ENCODE data around the gene HOXA5.
A peak's percentile ranks its signal among the peaks of the same experiment; 100 is the strongest.

HOXA5 gene

DNA sequence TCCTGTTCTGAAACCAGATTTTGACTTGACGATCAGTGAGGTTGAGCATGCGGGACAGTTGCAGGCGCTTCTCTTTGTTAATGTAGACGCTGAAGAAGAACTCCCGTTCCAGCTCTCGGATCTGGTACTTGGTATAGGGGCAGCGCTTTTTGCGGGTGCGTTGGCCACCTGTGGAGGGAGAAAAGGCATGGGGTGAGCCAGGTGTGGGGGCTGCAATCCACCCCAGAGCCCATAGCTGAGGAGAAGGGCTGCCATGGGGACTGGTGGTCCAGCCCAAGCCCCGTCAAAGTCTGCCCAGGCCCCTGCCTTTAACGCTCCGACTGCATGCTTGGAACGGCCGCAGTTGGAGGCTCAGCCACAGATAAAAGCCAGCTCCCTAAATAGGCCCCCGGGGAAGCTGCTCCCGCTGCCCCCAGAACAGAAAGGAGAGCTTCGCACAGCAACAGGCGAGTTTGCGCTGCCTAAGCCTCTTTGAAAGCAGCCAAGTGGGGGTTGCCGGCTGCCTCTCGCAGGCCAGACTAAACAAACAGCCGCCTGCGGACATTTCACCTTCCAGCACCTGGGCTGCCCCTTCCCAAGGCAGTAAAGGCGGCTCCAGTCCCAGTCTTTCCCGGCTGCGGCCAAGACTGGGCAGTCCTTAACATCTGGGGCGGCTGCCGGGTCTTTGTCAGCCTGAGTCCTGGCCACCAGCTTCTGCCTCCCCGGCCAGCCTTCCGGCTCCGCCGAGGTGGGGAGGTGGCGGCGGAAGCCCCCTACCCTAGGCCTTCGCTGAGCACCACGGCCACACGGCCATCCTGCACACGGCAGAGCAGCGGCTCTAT lies 39.6 kb upstream of the HOXA5 start:
- DNase-seq (ENCODE audit: low read depth in 2 of 2): no peak

DNA sequence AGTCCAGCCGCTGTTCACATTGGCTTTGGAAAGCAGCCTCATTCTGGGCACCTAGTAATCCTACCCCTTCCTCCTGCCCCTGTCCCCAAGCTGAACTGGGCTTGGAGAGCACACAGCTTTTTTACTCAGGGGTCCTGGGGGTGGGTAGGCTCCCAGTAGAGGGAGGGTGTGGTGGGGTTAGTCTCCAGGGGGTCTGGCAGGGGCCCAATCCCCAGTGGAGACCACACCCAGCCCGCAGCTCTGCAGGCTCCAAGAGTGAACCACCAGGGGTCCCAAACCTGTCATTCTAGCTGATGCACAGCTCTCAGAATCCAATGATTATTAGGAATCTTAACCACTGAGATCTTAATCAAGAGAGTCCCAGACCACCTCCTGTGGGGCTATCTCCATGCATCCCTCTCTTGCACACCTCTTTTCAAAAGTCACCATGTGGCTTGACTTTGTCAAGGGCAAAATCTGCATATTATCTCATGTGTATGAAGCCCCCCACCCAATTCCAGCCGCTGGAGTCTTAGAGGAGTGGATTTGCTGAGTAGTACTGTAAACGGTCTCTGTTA lies 38.9 kb upstream of the HOXA5 start:
- DNase-seq (ENCODE audit: low read depth in 2 of 2): no peak

DNA sequence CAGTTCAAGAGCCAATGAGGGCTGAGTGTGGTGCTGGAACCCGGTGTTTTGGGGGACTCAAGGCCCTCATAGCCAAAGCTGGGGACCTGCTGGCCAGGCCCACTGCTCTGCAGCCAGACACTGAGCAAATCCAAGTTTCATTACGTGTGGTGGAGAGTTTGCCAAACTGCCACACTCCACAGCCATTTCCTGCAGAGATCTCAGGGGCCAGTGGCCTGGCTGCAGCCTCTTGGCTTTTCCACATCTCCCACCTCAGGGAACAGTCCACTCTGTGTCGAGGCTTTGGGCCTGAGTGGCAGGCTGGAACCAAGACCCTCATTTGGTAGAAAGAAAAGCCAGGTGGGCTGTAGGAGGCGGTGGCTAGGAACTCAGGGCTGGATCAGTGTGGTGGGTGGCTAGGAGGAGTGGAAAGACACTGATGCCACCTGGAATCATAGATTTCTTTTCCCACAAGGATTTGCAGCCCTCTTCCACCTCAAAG lies 38.4 kb upstream of the HOXA5 start:
- no peak for DNase-seq (ENCODE audit: low read depth in 2 of 2)

DNA sequence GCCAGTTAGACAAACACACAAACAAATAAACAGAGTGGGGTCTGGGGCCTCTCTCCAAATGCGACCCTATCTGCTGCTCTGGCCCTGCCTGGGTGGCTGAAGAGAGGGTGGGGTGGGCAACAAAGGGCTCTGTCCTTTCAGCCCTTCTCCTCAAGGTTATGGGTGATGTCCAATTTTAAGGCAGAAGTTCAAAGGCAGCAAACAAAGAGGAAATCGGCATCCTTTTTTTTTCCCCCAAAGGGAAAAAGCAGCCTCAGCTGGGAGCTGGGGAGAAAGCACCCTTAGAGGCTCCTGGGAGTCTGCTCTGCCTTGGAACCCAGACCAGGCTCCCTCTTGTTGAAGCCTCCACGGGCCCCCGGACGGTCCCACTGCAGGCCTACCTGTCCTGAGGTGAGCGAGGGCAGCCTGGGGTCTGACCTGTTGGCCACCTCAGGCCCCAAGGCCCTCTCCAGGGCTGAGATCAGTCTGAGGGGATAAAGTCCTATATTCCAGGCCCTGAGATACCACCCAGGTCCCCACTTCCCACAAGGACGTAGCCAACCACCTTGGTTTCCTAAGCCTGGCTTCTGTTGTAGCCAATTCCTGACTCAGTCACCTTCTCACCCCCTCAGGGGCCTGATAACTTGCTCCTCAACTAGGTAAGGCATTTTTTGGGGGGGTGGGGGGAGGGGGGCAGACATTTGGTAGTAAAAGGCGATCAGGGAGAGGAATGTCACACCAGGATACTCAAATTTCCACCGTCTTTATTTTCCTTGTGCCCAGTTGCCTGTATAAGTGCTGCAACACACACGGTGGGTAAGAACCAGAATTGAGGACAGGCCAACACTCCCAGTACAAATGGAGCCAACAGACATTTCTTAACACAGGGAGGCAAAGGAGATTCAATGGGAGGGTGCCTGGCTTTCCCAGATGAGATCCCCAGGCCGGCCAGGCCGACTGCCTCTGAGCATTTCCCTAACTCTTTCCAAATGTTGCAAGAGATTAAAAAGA lies 37.2 kb upstream of the HOXA5 start:
- no peak for DNase-seq (ENCODE audit: low read depth in 2 of 2)

DNA sequence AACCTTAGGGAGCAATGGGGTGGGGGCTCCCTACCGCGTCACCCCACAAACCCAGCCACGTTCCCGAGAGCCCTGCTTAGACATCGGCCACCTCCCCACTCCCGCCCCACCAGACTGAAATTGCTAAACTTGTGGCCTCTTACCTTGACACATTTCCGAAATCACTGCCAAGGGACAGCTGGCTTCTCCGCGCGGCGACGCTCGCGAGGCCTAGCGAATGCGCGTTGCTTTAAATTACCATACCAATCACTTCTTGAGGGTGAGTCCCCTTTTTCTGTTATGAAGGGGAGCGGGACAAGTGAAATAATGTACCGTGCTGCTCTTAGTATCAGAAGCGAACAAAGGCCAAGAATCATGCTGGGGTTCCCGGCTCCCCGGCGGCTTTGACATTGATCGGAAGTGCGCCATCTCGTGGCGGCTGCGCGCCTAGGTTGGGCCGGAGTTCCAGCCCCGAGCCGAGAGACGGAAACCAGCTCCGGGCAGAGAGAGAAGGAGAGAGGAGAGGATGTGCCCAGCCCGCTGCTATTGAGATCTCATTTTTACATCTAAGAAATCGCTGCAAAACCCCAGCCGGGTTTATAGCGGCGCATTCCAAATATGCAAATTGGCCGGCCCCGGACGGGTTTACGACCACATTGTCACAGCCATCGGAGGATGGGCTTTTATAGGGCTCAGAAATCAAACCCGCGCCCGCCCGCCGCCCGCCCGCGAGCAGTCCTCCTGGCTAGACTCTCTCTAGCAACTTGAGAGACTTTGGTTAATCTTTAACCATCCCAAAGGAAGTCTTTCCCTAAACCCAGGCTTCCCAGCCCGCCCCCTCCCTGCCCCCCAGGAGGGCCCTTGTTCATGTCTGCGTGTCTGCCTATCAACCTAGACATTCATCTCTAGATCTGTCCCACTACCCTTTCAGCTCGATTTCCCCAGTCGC lies 36.3 kb upstream of the HOXA5 start:
- DNase-seq (ENCODE audit: low read depth in 2 of 2): peak; percentile 82 to 83

DNA sequence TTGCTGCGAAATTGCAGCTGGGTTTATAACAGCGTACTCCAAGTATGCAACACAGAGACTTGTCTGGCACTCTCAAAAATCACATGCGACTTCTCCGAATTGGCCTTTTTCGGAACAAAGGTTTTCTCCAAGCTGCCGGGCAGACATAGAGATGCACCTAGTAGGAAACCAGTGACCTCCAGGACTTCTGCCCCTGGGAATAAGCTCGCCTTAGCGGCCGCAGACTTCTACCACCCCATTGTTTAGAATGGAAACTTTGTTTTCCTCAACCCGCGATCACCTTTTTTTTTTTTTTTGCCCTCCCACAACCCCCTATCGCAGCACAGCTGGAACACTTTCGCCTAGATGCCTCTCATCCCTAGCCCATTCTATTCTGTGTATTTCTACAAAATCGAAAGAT lies 35.5 kb upstream of the HOXA5 start:
- DNase-seq (ENCODE audit: low read depth in 2 of 2): no peak

DNA sequence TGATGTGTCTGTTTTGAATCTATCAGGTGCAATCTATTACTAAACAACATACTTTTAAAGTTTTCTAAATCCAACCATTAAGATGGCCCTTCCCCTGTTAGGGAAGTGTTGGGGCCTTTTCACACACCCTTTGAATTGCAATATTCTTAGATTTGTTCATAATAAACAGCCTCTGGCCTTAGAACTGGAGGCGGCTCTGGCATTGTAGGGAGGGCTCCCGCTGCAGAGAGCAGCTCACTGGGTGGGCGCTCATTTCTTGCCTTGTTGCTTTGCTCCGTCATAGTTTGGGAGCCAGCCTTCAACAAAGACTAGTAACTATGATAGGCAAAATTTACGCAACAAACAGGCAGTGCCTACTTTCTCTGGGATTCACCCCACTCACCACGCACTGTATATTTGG lies 34.9 kb upstream of the HOXA5 start:
- DNase-seq (ENCODE audit: low read depth in 2 of 2): no peak

DNA sequence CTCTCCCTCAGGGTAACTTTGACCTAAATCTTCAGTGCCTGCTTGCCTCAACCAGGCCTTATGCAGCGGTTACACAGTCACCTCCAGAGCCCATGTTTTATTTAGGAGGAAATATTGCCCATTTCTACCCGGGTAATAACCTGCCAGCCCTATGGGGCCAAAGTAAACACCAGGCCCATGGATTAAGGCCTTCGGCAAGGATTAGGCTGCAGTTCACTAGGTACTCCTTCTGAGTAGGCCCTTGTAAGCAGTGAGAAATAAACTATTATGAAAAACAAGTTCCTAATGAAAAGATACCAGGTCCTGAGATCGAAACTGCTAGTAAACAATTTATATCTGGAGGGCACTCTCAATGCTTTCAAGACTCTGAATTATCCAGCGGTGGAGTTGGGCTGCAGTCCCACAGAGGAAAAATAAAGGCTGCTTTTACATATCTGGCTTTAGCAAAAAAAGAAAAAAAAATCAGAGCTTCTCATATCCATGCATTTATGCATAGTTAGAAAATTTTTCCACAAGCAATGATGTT lies 34.4 kb upstream of the HOXA5 start:
- no peak for DNase-seq (ENCODE audit: low read depth in 2 of 2)

DNA sequence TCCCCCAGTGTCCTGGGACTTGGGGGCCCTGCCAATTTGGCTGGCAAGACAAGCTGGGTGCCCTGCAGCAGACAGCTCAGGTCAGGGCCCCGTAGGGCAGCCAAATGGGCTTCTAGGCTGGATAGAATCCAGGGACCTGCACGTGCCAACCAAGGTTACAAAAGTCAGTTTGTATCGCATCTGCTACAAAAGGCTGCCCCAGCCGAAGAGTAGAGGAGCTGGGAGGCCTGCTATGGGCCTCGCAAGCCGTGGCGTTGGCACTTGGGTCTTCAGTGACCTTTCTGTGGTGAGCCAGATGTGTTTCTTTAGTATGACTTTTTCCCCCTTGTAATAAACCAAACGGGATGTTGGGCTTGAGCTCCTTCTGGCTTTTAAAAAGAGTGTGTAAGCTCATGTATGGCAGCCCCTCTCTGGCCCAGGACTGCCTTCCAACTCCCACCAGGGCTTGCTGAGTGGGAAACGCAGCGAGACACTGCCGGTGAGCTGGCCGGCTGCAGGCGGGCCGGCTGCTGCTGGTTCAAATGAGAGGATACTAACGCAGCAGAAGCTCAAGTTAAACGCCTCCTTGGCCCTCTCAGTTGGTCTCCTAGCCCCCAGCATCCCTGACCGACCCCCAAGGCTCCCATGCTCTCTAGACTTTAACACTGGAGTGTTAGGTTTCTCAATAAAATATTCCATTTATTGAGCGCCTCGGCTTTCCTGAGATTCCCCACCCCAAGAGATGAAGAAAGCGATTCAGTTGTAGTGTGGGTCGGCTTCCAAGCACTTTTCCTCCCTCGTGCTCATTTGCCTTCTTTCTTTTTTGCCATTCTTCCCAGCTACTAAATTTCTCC lies 33.7 kb upstream of the HOXA5 start:
- DNase-seq (ENCODE audit: low read depth in 2 of 2): no peak

DNA sequence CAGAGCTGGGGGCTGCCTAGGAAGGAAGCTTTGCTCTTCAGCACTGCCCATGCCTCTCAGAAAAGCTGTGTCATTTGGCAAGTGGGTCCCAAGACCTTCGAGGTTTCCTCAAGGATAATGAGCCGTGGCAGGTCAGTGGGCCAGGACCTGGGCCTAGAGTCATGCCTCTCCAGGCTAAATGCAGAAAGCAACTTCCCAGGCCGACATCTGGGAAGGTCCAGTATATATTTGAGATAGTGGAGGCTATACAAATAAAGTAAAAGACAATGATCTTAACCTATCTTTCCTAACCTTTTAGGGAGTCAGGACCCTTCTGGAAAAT lies 33.0 kb upstream of the HOXA5 start:
- DNase-seq (ENCODE audit: low read depth in 2 of 2): no peak

DNA sequence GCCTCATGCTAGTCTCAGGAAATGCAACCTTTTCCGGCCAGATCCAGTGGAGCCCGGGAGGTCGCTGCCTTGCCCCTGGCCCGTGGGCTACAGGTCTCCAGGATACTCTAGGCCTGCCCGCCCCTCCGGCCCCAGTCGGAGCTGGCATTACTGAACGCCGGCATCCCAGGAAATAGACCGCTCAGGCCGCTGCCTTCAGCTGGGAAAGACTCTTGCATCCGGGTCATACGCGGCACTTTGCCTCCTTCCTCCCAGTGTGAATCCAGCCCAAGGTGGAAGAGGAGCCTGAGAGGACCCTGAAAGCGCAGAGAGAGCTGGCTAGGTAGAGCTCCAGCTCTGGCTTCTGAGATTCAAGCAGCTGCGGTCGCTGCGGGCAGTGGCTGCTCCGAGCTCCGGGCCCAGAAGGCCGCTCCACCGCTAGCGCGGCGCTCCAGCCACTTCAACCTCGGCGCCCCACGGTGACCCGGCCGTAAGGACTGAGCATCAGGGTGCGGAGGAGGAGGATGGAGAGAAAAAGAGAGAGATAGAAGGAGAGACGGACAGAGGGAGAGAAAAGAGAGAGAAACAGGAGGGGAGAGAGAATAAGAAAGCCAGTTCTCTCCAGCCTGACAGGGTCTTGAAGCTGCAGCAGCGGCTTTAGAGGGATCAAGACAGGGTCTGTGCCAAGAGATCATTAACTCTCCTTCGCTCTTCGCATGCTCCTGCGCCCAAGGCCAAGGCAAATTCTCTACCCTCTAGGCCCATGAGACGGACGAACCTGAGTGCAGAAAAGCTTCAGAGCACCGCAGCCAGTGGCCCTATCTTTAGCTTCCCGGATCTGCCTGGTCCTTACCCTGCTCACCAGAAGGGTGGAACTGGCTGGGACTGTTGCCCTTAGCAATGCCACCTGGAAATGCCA lies 32.4 kb upstream of the HOXA5 start:
- no peak for DNase-seq (ENCODE audit: low read depth in 2 of 2)

DNA sequence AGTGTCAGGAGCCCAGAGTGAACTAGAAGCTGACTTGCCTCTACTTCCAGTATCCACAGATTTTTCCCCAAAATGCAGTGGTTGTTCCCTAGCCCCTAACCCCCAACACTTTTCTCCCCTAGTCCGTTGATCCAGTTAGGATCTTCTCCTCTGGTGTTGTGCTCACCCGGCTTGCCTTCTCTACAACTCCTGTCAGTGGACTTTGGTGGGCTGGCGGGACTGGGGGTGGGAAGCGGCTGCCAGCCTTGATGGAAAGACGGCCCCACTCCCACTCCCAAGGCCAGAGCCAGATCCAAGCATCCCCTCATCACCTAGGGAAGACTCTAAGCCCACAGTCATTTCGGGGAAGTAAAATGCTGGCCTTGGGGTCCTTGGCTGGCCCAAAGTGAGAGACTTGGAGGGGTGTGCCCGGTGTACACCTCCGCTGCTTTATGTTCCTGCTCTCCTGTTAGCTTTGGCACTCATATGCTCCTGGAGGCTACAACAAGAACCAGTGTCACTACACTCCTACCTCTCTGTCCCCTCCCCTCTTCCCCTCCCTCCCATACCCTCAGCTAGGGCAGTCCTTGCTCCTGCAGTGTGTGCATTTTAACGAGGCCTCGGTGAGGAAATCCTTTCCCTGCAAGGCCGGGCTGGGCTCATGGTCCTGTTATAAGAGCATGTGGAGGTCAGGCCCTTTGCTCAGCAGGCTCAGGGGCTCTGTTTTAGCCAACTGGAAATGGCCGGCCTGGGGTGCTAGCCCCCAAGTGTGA lies 31.6 kb upstream of the HOXA5 start:
- no peak for DNase-seq (ENCODE audit: low read depth in 2 of 2)

DNA sequence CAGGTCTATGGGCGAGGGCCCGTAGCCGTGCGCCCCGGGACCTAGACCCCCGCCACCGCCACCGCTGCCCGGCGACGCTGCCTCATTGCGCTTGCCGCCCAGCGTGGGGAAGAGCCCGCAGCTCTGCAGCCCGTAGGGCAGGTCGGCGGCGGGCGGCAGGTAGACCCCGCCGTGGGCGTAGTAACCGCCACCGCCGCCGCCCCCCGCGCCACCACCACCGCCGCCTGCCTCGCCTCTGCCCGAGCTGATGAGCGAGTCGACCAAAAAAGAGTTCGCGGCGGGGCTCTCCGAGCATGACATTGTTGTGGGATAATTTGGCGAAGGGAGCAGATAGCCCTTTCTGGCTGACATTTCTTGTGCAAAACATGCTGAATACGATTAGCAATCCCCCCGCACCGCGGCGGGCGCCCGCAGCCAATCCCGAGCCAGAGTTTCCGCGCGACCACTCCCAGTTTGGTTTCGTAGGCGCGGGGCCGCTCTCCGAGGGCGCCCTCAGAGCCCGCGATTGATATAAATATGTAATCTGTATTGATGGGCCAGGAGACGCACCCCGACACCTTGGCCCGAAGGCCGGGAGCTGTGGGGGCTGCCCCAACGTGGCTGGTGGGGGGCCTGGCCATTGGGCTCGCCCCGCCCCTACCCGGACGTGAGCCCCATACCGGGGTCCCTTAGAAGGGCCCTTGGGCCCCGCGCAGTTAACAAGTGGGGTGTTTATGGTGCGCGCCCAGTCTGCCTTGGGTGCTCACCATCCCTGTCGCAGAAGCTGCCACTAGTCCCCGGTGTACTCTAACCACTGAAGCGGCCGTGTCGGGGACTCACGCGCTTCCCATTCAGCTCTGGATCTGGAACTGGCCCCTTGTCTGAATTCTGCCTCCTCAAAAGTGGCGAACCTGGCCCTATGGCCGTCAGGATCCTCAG lies 30.7 kb upstream of the HOXA5 start, which contains the start of gene HOXA10:
Gene HOXA10, minus strand, starts transcription at position 365 of the 918 bp plus-strand sequence. Its CDS starts 14 bp downstream, at position 351.
- peak; percentile 78 to 80 for DNase-seq (ENCODE audit: low read depth in 2 of 2)

DNA sequence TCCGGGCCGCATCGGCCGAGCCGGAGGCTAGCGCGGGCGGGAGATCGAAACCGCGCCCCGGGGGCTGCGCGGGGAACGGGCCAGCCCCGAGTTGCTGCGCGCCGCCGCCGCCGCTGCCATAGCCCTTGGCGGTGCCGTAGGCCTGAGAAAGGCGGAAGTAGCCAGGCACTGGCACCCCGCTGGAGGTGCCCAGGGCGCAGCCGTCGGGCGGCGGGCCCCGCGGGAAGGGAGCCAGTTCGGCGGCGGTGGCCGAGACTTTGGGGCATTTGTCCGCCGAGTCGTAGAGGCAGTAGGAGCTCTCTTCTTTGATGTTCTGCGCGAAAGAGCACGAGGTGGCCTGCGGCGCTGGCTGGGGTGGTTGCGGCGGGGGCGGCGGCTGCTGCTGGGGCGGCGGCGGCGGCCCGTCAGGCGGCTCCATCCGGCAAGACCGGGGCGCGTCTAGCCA lies 30.1 kb upstream of the HOXA5 start:
- no peak for DNase-seq (ENCODE audit: low read depth in 2 of 2)

DNA sequence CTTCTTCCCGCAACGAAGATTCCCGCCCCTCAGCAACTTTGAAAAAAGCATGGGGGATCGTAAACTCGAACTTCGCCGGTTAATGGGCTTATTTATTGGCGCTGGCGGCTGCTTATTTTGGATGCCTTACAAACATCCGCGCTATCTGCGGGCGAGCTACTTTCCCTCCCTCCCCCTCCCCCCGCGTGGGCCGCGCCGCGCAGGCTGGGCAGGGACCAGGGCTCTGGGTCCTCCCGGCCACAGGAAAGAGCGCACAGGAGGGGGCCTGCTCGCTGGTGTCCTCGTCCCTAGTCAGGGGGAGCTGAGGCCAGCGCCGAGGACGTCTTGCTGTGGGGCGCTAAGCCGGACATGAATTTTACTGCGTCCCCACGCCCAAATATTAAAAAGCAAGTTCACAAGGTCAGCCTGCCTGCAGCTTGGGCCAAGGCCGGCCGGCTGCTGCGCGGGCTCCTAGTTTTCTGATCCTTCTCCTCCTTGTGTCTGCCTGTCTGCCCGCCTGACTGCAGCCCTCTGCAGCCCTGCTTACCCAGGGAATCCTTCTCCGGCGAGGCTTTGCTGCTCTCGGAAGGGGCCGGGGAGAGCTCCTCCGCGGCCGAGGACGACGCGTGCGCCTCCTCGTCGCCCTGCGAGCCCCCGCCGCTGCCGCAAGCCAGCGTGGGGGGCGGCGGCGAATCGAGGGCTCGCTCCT lies 29.5 kb upstream of the HOXA5 start:
- peak in 1 of 2 experiments; percentile 73 for DNase-seq (ENCODE audit: low read depth in 2 of 2)

DNA sequence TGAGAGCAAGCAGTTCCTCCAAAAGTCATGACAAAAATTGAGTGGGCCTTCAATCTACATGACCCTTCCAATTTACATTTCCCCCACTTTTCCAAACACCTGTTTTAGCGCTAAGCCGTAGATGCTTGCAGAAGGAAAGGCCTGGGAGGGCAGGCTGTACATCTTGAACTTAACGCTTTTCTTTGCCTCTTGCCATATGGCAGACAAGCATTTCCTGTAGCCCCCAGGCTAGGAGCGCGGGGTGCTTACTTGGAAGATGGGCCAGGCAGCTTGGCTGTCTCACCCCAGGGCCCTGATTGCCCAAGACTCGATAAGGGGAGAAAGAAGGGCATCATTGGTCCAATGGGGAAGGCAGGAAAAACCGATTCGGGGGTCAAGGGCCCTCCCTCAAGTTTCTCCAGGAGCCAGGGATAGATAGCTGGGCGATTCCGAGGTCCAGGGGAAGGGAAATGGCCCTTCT lies 28.9 kb upstream of the HOXA5 start:
- no peak for DNase-seq (ENCODE audit: low read depth in 2 of 2)

Data from fibroblast of skin of left quadriceps (primary cell).